SK-N-SH (cell line): Measurements from ENCODE around the gene MPC1. TPM values are rescaled to one million over a fixed set of nuclear protein-coding genes. Genes with fewer than 3 reads are reported as not detected.

ENCODE experiments used
- CTCF ChIA-PET: fragments of 300-600, 350-600 bp; formaldehyde crosslinking; extraction: SDS; loops from one replicate; lab custom pipeline; 2021; lab: Yijun Ruan, JAX
- POLR2A ChIA-PET: fragments of 350-600 bp; sonication (Branson Sonifier 250); formaldehyde crosslinking; extraction: SDS; loops from one replicate; lab custom pipeline; 2020; ENCODE audit warnings: antibody characterized with exemption, inconsistent platforms; lab: Yijun Ruan, JAX
- DNase-seq: peaks from one replicate; pipeline ENCODE4 v3.0.0; 2012
- H2AFZ ChIP-seq: fragments of 200-600 bp; sonication (generic); 2 replicates; pipeline ENCODE4 v1.8.1; 2016; ENCODE audit warnings: antibody characterized with exemption, mild to moderate bottlenecking, low read depth
- H3F3A ChIP-seq: fragments of 200-600 bp; sonication (generic); replicated peaks from 2 replicates; pipeline ENCODE3; 2016; ENCODE audit warnings: antibody characterized with exemption, mild to moderate bottlenecking; ENCODE audit not compliant: insufficient read depth
- H3K27ac ChIP-seq, 2 experiments: fragments of 200-500 bp in 1 of 2; fragments of 200-600 bp in 1 of 2; sonication (Bioruptor generic) in 1 of 2; sonication (generic), shearing (Covaris generic) in 1 of 2; 2 replicates each; pipeline versions ENCODE4 v1.5.1 to v1.6.1; 2014 to 2016; ENCODE audit warnings: low read depth in 2 of 2, inconsistent platforms in 1 of 2, low read length in 1 of 2, mild to moderate bottlenecking in 1 of 2, mixed read lengths in 1 of 2
- H3K27me3 ChIP-seq: fragments of 200-600 bp; sonication (generic), shearing (Covaris generic); 2 replicates; pipeline ENCODE4 v1.6.1; 2016; ENCODE audit warnings: mixed run types; ENCODE audit not compliant: insufficient read depth
- H3K36me3 ChIP-seq, 2 experiments: fragments of 200-500 bp in 1 of 2; fragments of 200-600 bp in 1 of 2; sonication (Bioruptor generic) in 1 of 2; sonication (generic) in 1 of 2; replicated peaks in 1 of 2; 2 replicates each; pipeline versions ENCODE3 to v1.5.1; 2014 to 2016; ENCODE audit warnings: low read length in 1 of 2, mild to moderate bottlenecking in 1 of 2; ENCODE audit not compliant: insufficient read depth in 2 of 2, control insufficient read depth in 1 of 2
- H3K4me1 ChIP-seq, 2 experiments: fragments of 200-500 bp in 1 of 2; fragments of 200-600 bp in 1 of 2; sonication (Bioruptor generic) in 1 of 2; sonication (generic), shearing (Covaris generic) in 1 of 2; 2 replicates each; pipeline versions ENCODE4 v1.5.1 to v1.6.1; 2014 to 2016; ENCODE audit warnings: low read depth in 1 of 2, low read length in 1 of 2, mixed run types in 1 of 2; ENCODE audit not compliant: insufficient read depth in 2 of 2, control insufficient read depth in 1 of 2
- H3K4me2 ChIP-seq: fragments of 200-600 bp; sonication (generic), shearing (Covaris generic); 2 replicates; pipeline ENCODE4 v1.6.1; 2017; ENCODE audit warnings: mixed run types
- H3K4me3 ChIP-seq, 2 experiments: fragments of 200-500 bp in 1 of 2; fragments of 200-600 bp in 1 of 2; sonication (Bioruptor generic) in 1 of 2; sonication (generic), shearing (Covaris generic) in 1 of 2; 2 replicates each; pipeline versions ENCODE4 v1.5.1 to v1.8.1; 2014 to 2016; ENCODE audit warnings: low read depth in 2 of 2, inconsistent platforms in 1 of 2, low read length in 1 of 2, mild to moderate bottlenecking in 1 of 2, mixed read lengths in 1 of 2, moderate library complexity in 1 of 2
- H3K79me2 ChIP-seq: fragments of 200-600 bp; sonication (generic); 2 replicates; pipeline ENCODE4 v1.8.1; 2017; ENCODE audit warnings: mild to moderate bottlenecking; ENCODE audit not compliant: insufficient read depth
- H3K9ac ChIP-seq: fragments of 200-600 bp; sonication (generic); 2 replicates; pipeline ENCODE4 v1.6.1; 2017; ENCODE audit warnings: mixed run types
- H3K9me2 ChIP-seq: fragments of 200-600 bp; sonication (generic); 2 replicates; pipeline ENCODE4 v1.6.1; 2017; ENCODE audit warnings: mixed run types
- H3K9me3 ChIP-seq: fragments of 200-600 bp; sonication (generic); 2 replicates; pipeline ENCODE4 v1.6.1; 2017; ENCODE audit warnings: mixed run types, mild to moderate bottlenecking, moderate library complexity
- H4K20me1 ChIP-seq: fragments of 200-600 bp; sonication (generic); 2 replicates; pipeline ENCODE4 v1.6.1; 2017; ENCODE audit warnings: mild to moderate bottlenecking, mixed run types; ENCODE audit not compliant: insufficient read depth
- EP300 ChIP-seq, 2 experiments: IDR thresholded peaks; 2 replicates each; pipeline versions ENCODE4 v1.4.0 to v1.6.1; 2012; ENCODE audit warnings: borderline replicate concordance in 1 of 2, low read depth in 1 of 2, low read length in 1 of 2
- FOSL2 ChIP-seq: IDR thresholded peaks from 2 replicates; pipeline ENCODE4 v1.4.0; 2012; ENCODE audit warnings: low read depth, mild to moderate bottlenecking, moderate library complexity, borderline replicate concordance
- FOXM1 ChIP-seq: IDR thresholded peaks from 2 replicates; pipeline ENCODE4 v1.4.0; 2012; ENCODE audit warnings: low read depth, mild to moderate bottlenecking
- GABPA ChIP-seq: IDR thresholded peaks from 2 replicates; pipeline ENCODE4 v1.4.0; 2012; ENCODE audit warnings: low read depth, mild to moderate bottlenecking
- GATA2 ChIP-seq: sonication (generic); formaldehyde crosslinking; IDR thresholded peaks from 2 replicates; pipeline ENCODE4 v1.5.0; 2020; ENCODE audit warnings: mild to moderate bottlenecking, missing genetic modification reagents
- JUND ChIP-seq: IDR thresholded peaks from 2 replicates; pipeline ENCODE4 v1.4.0; 2012
- MEF2A ChIP-seq: IDR thresholded peaks from 2 replicates; pipeline ENCODE4 v1.4.0; 2012; ENCODE audit warnings: low read depth, borderline replicate concordance
- NFIC ChIP-seq: IDR thresholded peaks from 2 replicates; pipeline ENCODE4 v1.4.0; 2012; ENCODE audit warnings: borderline replicate concordance
- POLR2AphosphoS5 ChIP-seq: IDR thresholded peaks from 2 replicates; pipeline ENCODE4 v1.6.1; 2012; ENCODE audit warnings: low read depth, low read length
- RAD21 ChIP-seq: IDR thresholded peaks from 2 replicates; pipeline ENCODE4 v1.6.1; 2012; ENCODE audit warnings: mild to moderate bottlenecking, low read length
- RXRA ChIP-seq: IDR thresholded peaks from 2 replicates; pipeline ENCODE4 v1.4.0; 2012; ENCODE audit warnings: low read depth, mild to moderate bottlenecking, borderline replicate concordance
- SMC3 ChIP-seq: IDR thresholded peaks from 2 replicates; pipeline ENCODE4 v1.6.1; 2012; ENCODE audit warnings: low read depth, low read length, improper control_type of control experiment
- WGBS: methylation state at CpG from one replicate; pipeline ENCODE4 v1.1.6; 2017; ENCODE audit warnings: low lambda C conversion rate; 5-methylcytosine and 5-hydroxymethylcytosine counted together
- polyA plus RNA-seq, 3 experiments: library from polyadenylated mRNA; depleted of rRNA; stranded (reverse); fragments of >200 nt; gene quantifications; 2 replicates each; pipeline ENCODE4 v1.2.3, GENCODE V29; 2012
- TF ChIP-seq, protein P1 (sequence below): IDR thresholded peaks from 2 replicates; pipeline ENCODE4; 2012
- TF ChIP-seq, protein P2 (sequence below): fragments of 150-350 bp; IDR thresholded peaks from 2 replicates; pipeline ENCODE4 v1.6.1; 2016; ENCODE audit warnings: mild to moderate bottlenecking, low read depth, low read length
- TF ChIP-seq, protein P3 (sequence below): IDR thresholded peaks from 2 replicates; pipeline ENCODE4 v1.4.0; 2012; ENCODE audit warnings: low read depth, borderline replicate concordance
- TF ChIP-seq, protein P4 (sequence below): IDR thresholded peaks from 2 replicates; pipeline ENCODE4 v1.6.1; 2012; ENCODE audit warnings: mild to moderate bottlenecking, low read depth, low read length, moderate library complexity
- TF ChIP-seq, protein P5 (sequence below): IDR thresholded peaks from 2 replicates; pipeline ENCODE4 v1.4.0; 2012; ENCODE audit warnings: low read depth

Gene MPC1
- polyA plus RNA-seq, 1 of the 3 experiments (the other 2 are of a cell fraction): 13.6 TPM

DNA sequence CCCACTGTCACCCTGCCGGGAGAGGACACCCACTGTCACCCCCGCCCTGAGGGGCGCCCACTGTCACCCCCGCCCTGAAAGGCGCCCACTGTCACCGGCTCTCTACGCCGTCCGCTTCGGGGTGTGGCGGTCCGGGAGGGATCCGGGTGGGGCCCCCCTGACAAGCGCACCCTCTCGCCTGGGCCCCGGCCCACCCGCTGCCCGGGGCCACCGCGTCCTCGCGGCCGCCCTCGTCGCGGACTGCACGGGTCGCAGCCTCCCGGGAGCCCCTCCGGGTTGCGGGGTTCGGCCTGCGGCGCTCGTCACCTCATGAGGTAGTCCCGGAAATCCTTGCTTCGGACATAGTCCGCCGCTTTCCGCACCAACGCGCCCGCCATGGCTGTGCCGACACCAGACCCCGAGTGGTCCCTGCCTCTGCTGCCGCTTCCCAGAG lies 224 bp downstream of the MPC1 start (continued):
- TF ChIP-seq, protein P1, sequence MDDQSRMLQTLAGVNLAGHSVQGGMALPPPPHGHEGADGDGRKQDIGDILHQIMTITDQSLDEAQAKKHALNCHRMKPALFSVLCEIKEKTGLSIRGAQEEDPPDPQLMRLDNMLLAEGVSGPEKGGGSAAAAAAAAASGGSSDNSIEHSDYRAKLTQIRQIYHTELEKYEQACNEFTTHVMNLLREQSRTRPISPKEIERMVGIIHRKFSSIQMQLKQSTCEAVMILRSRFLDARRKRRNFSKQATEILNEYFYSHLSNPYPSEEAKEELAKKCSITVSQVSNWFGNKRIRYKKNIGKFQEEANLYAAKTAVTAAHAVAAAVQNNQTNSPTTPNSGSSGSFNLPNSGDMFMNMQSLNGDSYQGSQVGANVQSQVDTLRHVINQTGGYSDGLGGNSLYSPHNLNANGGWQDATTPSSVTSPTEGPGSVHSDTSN: no peak
- TF ChIP-seq NFIC (no peak), RAD21 (no peak), POLR2AphosphoS5 (no peak), GATA2 (no peak), SMC3 (no peak)
- TF ChIP-seq, protein P2, sequence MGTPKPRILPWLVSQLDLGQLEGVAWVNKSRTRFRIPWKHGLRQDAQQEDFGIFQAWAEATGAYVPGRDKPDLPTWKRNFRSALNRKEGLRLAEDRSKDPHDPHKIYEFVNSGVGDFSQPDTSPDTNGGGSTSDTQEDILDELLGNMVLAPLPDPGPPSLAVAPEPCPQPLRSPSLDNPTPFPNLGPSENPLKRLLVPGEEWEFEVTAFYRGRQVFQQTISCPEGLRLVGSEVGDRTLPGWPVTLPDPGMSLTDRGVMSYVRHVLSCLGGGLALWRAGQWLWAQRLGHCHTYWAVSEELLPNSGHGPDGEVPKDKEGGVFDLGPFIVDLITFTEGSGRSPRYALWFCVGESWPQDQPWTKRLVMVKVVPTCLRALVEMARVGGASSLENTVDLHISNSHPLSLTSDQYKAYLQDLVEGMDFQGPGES: no peak
- TF ChIP-seq, protein P3, sequence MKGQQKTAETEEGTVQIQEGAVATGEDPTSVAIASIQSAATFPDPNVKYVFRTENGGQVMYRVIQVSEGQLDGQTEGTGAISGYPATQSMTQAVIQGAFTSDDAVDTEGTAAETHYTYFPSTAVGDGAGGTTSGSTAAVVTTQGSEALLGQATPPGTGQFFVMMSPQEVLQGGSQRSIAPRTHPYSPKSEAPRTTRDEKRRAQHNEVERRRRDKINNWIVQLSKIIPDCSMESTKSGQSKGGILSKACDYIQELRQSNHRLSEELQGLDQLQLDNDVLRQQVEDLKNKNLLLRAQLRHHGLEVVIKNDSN: no peak

DNA sequence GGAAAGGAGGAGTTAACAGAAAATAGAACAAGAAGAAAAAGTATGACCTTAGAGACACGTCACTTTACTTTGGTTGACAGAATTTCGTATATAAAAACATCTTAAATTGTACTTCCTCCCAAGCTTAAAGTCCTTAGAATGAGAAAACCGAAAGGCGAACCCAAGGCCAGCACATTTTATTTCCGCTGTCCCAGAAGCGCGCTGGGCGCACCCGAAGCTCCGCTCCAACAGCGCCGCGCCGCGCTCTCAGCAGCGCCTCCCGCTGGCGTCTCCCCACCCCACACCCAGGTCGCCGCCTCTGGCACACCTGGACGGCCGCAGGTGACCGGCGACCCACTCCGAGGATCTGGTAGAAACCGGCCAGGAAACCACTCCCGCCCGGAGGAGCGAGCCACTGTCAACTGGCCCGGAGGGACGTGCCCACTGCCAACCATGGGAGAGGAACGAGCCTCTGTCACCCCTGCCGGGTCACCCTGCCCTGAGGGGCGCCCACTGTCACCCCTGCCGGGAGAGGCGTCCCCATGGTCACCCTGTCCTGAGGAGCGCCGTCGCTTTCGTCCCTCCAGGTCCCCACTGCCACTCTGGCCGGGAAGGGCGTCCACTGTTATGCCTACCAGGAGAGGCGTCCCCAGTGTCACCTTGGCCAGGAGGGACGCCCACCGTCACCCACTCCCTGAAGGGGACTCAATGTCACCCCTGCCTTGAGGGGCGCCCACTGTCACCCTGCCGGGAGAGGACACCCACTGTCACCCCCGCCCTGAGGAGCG lies 824 bp downstream of the MPC1 start:
- Histone ChIP-seq H3F3A (peaks cover 16% of the 10 kb centered on the region), H3K27ac (peak overlapping the region in 1 of 2 experiments; percentile 58; a peak in 2 of 4 replicates), H4K20me1 (no peaks in the 10 kb centered on the region), H3K27me3 (no peaks in the 10 kb centered on the region), H3K4me1 (peaks cover 0 to 2% of the 10 kb centered on the region in 2 experiments; a peak in 1 of 4 replicates), H3K36me3 (no peaks in the 10 kb centered on the region), H3K9me2 (0 out of 2 replicates have a peak, but pooled peaks cover 3% of the 10 kb centered on the region), H3K79me2 (no peaks in the 10 kb centered on the region), H3K4me2 (peak overlapping the region; percentile 98), H3K4me3 (peak overlapping the region; percentile 91 to 96), H3K9ac (peak overlapping the region; percentile 70; the same call in 1 of the 2 replicates), H2AFZ (peak overlapping the region; percentile 90), H3K9me3 (no peaks in the 10 kb centered on the region)
- POLR2A ChIA-PET: no interaction called here
- 1% methylated on average over 16 of the region's 49 CpGs for WGBS
- peak; percentile 78 for DNase-seq
- CTCF ChIA-PET: interaction anchor here (0.6 to 5.1 kb wide), 37 partner anchors 8 to 225 kb away, joined by 3 to 32 read pairs (median 5); partner anchors contain the start of genes PRR18 and SFT2D1
- TF ChIP-seq EP300 (IDR thresholded peaks at IDR 0.05; ENCODE audit: borderline replicate concordance in 1 of 2, low read depth in 1 of 2, low read length in 1 of 2) (no peak), FOSL2 (no peak), MEF2A (no peak), POLR2AphosphoS5 (no peak), RXRA (no peak), FOXM1 (no peak), GATA2 (no peak), RAD21 (peak; percentile 54), GABPA (no peak), SMC3 (peak; percentile 52), JUND (no peak)
- TF ChIP-seq, protein P4, sequence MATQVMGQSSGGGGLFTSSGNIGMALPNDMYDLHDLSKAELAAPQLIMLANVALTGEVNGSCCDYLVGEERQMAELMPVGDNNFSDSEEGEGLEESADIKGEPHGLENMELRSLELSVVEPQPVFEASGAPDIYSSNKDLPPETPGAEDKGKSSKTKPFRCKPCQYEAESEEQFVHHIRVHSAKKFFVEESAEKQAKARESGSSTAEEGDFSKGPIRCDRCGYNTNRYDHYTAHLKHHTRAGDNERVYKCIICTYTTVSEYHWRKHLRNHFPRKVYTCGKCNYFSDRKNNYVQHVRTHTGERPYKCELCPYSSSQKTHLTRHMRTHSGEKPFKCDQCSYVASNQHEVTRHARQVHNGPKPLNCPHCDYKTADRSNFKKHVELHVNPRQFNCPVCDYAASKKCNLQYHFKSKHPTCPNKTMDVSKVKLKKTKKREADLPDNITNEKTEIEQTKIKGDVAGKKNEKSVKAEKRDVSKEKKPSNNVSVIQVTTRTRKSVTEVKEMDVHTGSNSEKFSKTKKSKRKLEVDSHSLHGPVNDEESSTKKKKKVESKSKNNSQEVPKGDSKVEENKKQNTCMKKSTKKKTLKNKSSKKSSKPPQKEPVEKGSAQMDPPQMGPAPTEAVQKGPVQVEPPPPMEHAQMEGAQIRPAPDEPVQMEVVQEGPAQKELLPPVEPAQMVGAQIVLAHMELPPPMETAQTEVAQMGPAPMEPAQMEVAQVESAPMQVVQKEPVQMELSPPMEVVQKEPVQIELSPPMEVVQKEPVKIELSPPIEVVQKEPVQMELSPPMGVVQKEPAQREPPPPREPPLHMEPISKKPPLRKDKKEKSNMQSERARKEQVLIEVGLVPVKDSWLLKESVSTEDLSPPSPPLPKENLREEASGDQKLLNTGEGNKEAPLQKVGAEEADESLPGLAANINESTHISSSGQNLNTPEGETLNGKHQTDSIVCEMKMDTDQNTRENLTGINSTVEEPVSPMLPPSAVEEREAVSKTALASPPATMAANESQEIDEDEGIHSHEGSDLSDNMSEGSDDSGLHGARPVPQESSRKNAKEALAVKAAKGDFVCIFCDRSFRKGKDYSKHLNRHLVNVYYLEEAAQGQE: no peak
- TF ChIP-seq, protein P5, sequence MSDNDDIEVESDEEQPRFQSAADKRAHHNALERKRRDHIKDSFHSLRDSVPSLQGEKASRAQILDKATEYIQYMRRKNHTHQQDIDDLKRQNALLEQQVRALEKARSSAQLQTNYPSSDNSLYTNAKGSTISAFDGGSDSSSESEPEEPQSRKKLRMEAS: 0 out of 2 replicates have a peak, but pooled peaks have one; percentile 37
- TF ChIP-seq, protein P2: no peak
- TF ChIP-seq, protein P3: no peak
- TF ChIP-seq, protein P1: no peak
